Neural progenitor cell (in vitro differentiated cells): Measurements from ENCODE around the gene CACYBP. TPM values are rescaled to one million over a fixed set of nuclear protein-coding genes. Genes with fewer than 3 reads are reported as not detected.

Experiments used
- DNase-seq: peaks from one replicate; pipeline ENCODE4 v3.0.0-alpha.2; 2016; ENCODE audit warnings: low spot score
- H2AFZ ChIP-seq: fragments of 200-600 bp; sonication (generic); replicated peaks from 2 replicates; pipeline ENCODE4 v1.6.1; 2016; ENCODE audit warnings: antibody characterized with exemption
- H3F3A ChIP-seq: fragments of 200-600 bp; sonication (generic); 2 replicates; pipeline ENCODE4 v1.6.1; 2016; ENCODE audit warnings: antibody characterized with exemption, low read depth
- H3K27ac ChIP-seq: fragments of 200-600 bp; sonication (generic); 2 replicates; pipeline ENCODE4 v1.5.1; 2016; ENCODE audit warnings: mild to moderate bottlenecking
- H3K27me3 ChIP-seq: fragments of 200-600 bp; sonication (generic); 2 replicates; pipeline ENCODE4 v1.6.1; 2016; ENCODE audit warnings: mild to moderate bottlenecking, moderate library complexity
- H3K36me3 ChIP-seq: fragments of 200-600 bp; sonication (generic); 2 replicates; pipeline ENCODE4 v1.5.1; 2016
- H3K4me1 ChIP-seq: fragments of 200-600 bp; sonication (generic); 2 replicates; pipeline ENCODE4 v1.6.1; 2016; ENCODE audit warnings: mixed run types
- H3K4me2 ChIP-seq: fragments of 200-600 bp; sonication (generic); 2 replicates; pipeline ENCODE4 v1.6.1; 2016
- H3K4me3 ChIP-seq: fragments of 200-600 bp; sonication (generic); 2 replicates; pipeline ENCODE4 v1.5.1; 2016
- H3K79me2 ChIP-seq: fragments of 200-600 bp; sonication (generic); 2 replicates; pipeline ENCODE4 v1.6.1; 2016; ENCODE audit warnings: low read depth
- H3K9ac ChIP-seq: fragments of 200-600 bp; sonication (generic); 2 replicates; pipeline ENCODE4 v1.6.1; 2016
- H3K9me3 ChIP-seq: fragments of 200-600 bp; sonication (generic); 2 replicates; pipeline ENCODE4 v1.5.1; 2016; ENCODE audit warnings: low read depth
- H4K20me1 ChIP-seq: fragments of 200-600 bp; sonication (generic); 2 replicates; pipeline ENCODE4 v1.6.1; 2016; ENCODE audit warnings: low read depth
- H3K27ac Mint-ChIP-seq: 3 replicates; pipeline ENCODE4 v1.8.0; 2021; ENCODE audit warnings: mixed read lengths
- H3K27me3 Mint-ChIP-seq: 2 replicates; pipeline ENCODE4 v1.8.0; 2022; ENCODE audit warnings: low read depth, mild to moderate bottlenecking, inconsistent platforms, moderate library complexity, mixed read lengths; ENCODE audit not compliant: insufficient read depth
- H3K36me3 Mint-ChIP-seq: 3 replicates; pipeline ENCODE4 v1.8.0; 2021; ENCODE audit warnings: mixed read lengths
- H3K4me1 Mint-ChIP-seq: 3 replicates; pipeline ENCODE4 v1.8.0; 2021; ENCODE audit warnings: mixed read lengths
- H3K4me3 Mint-ChIP-seq: 3 replicates; pipeline ENCODE4 v1.8.0; 2021; ENCODE audit warnings: mild to moderate bottlenecking, moderate library complexity, mixed read lengths
- H3K9me3 Mint-ChIP-seq: 3 replicates; pipeline ENCODE4 v1.8.0; 2020; ENCODE audit warnings: mixed read lengths
- EZH2 ChIP-seq: fragments of 200-600 bp; sonication (generic); IDR thresholded peaks from 2 replicates; pipeline ENCODE4 v1.6.1; 2017; ENCODE audit warnings: antibody characterized with exemption, mild to moderate bottlenecking, moderate library complexity
- EZH2phosphoT487 ChIP-seq: fragments of 200-600 bp; sonication (generic); IDR thresholded peaks from 2 replicates; pipeline ENCODE4 v1.6.1; 2017; ENCODE audit warnings: antibody characterized with exemption
- total RNA-seq: library from RNA; depleted of rRNA; stranded (reverse); fragments of >200 nt; gene quantifications from 2 replicates; pipeline ENCODE4 v1.2.3, GENCODE V29; 2015; ENCODE audit warnings: low replicate concordance
- TF ChIP-seq, protein P1 (sequence below): fragments of 200-600 bp; sonication (generic); IDR thresholded peaks from 2 replicates; pipeline ENCODE4 v1.5.1; 2017; ENCODE audit warnings: antibody characterized with exemption, mild to moderate bottlenecking

CACYBP gene
- total RNA-seq, 1 donor from 2014 or later: 166 TPM

DNA sequence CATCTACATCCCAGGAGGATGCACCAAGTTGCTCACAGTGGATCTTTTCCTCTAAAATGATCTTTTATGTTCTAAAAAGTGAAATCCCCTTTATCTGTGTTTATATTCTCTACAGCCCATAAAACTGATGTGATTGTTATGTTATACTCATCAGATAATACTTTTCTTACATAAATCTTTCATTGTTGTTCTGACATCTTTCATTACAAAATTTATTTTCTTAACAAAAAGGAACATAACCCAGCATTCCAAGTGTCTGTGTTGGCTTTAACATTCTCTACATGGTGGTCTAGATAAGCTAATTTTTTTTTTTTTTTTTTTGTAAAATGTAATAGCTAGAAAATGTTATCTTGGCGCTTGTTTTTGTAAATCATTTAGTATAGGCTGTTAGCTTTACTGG, 8.3 kb upstream of the CACYBP start:
- Mint-ChIP-seq H3K9me3 (no peaks in the 10 kb centered on the region), H3K4me3 (no peak overlapping the region), H3K4me1 (no peaks in the 10 kb centered on the region), H3K27ac (no peak overlapping the region), H3K27me3 (no peaks in the 10 kb centered on the region), H3K36me3 (peaks cover 2% of the 10 kb centered on the region)
- TF ChIP-seq, protein P1, sequence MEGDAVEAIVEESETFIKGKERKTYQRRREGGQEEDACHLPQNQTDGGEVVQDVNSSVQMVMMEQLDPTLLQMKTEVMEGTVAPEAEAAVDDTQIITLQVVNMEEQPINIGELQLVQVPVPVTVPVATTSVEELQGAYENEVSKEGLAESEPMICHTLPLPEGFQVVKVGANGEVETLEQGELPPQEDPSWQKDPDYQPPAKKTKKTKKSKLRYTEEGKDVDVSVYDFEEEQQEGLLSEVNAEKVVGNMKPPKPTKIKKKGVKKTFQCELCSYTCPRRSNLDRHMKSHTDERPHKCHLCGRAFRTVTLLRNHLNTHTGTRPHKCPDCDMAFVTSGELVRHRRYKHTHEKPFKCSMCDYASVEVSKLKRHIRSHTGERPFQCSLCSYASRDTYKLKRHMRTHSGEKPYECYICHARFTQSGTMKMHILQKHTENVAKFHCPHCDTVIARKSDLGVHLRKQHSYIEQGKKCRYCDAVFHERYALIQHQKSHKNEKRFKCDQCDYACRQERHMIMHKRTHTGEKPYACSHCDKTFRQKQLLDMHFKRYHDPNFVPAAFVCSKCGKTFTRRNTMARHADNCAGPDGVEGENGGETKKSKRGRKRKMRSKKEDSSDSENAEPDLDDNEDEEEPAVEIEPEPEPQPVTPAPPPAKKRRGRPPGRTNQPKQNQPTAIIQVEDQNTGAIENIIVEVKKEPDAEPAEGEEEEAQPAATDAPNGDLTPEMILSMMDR: no peak
- TF ChIP-seq EZH2 (no peak), EZH2phosphoT487 (no peak)
- Histone ChIP-seq H3K4me2 (no peak overlapping the region), H3K27me3 (no peaks in the 10 kb centered on the region), H3K79me2 (no peaks in the 10 kb centered on the region), H3K4me1 (no peaks in the 10 kb centered on the region), H3K27ac (no peak overlapping the region), H3K4me3 (no peak overlapping the region), H2AFZ (no peak overlapping the region), H3F3A (peaks cover 4% of the 10 kb centered on the region), H3K9ac (no peak overlapping the region), H3K36me3 (no peaks in the 10 kb centered on the region), H3K9me3 (no peaks in the 10 kb centered on the region), H4K20me1 (no peaks in the 10 kb centered on the region)
- DNase-seq: no peak

DNA sequence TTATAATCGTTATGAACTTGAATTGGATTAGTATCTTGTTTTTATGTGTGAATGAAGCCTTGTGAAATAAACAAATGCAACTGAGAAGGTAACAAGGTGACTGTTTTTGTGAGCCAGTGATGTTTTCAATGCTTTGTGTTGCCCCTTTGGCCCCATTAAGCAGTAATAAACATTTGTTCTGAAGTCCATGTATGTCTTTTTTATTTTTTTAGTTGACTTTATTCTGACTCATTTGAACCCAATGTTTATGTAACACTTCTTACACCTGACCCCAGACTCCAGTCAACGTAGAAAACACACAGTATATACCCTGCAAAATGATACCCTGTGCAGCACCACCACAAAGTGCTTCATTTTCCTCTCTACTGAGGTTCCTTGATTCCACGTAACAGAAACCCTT, 4.6 kb upstream of the CACYBP start:
- Mint-ChIP-seq H3K27me3 (no peaks in the 10 kb centered on the region), H3K4me1 (peaks cover 6% of the 10 kb centered on the region), H3K27ac (no peak overlapping the region), H3K9me3 (no peaks in the 10 kb centered on the region), H3K36me3 (no peaks in the 10 kb centered on the region), H3K4me3 (no peak overlapping the region)
- Histone ChIP-seq H2AFZ (no peak overlapping the region), H3K36me3 (no peaks in the 10 kb centered on the region), H3K9ac (no peak overlapping the region), H3K27ac (no peak overlapping the region), H3K4me2 (no peak overlapping the region), H3K79me2 (peaks cover 8% of the 10 kb centered on the region), H3K27me3 (no peaks in the 10 kb centered on the region), H3K4me1 (peaks cover 4% of the 10 kb centered on the region), H3K9me3 (no peaks in the 10 kb centered on the region), H4K20me1 (no peaks in the 10 kb centered on the region), H3K4me3 (no peak overlapping the region), H3F3A (peaks cover 9% of the 10 kb centered on the region)
- TF ChIP-seq EZH2phosphoT487 (no peak), EZH2 (no peak)
- TF ChIP-seq, protein P1: no peak
- DNase-seq: no peak

DNA sequence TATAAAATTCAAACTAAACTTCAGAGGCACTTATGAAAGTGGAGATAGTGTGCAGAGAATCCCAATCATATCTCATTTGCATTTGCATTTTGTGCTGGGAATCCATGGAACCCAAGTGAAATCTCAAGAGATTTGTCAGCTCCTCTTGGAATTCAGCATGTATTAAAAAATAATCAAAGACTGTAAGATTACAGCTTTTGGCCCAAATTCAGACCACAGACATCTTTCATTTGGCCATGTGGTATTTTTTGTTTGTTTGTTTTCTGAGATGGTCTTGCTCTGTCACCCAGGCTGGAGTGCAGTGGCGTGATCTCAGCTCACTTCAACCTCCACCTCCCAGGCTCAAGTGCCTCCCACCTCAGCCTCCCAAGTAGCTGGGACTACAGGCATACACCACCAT, 3.8 kb upstream of the CACYBP start:
- H3K27me3 Mint-ChIP-seq: no peaks in the 10 kb centered on the region
- DNase-seq: no peak
- no peak overlapping the region for H3K9ac ChIP-seq
- peaks cover 5% of the 10 kb centered on the region for H4K20me1 ChIP-seq
- no peak overlapping the region for H3K4me3 Mint-ChIP-seq
- H3F3A ChIP-seq: peaks cover 9% of the 10 kb centered on the region
- no peak overlapping the region for H3K27ac Mint-ChIP-seq
- no peaks in the 10 kb centered on the region for H3K9me3 Mint-ChIP-seq
- H2AFZ ChIP-seq: no peak overlapping the region
- no peaks in the 10 kb centered on the region for H3K36me3 ChIP-seq
- no peaks in the 10 kb centered on the region for H3K9me3 ChIP-seq
- no peak overlapping the region for H3K4me2 ChIP-seq
- TF ChIP-seq EZH2 (no peak), EZH2phosphoT487 (no peak)
- TF ChIP-seq, protein P1: no peak
- H3K27me3 ChIP-seq: no peaks in the 10 kb centered on the region
- peaks cover 4% of the 10 kb centered on the region for H3K4me1 ChIP-seq
- no peak overlapping the region for H3K4me3 ChIP-seq
- no peak overlapping the region for H3K27ac ChIP-seq
- H3K79me2 ChIP-seq: peaks cover 16% of the 10 kb centered on the region
- peaks cover 12% of the 10 kb centered on the region for H3K4me1 Mint-ChIP-seq
- H3K36me3 Mint-ChIP-seq: no peaks in the 10 kb centered on the region
